HCT116 (cell line): ENCODE results near the gene RPS6KA2. TPM values are rescaled to one million over a fixed set of nuclear protein-coding genes. Genes with fewer than 3 reads are reported as not detected.

Experiments used
- ATAC-seq: fragments of 200-7000 bp; cut with Tn5 transposase; 2 replicates; pipeline ENCODE4 v1.9.1; 2020; ENCODE audit warnings: mild to moderate bottlenecking, moderate library complexity
- BruUV-seq: library from RNA; stranded (reverse); fragments of 400-500 nt; replicated peaks from 2 replicates; lab custom pipeline; 2021; lab: Mats Ljungman, UMichigan
- CTCF ChIA-PET: fragments of 300-600 bp; sonication (Branson Sonifier 250); formaldehyde crosslinking; loops from one replicate; lab custom pipeline; 2021; ENCODE audit warnings: antibody characterized with exemption; lab: Charles Lee
- POLR2A ChIA-PET: fragments of 300-600, 350-600 bp; sonication (Branson Sonifier 250); formaldehyde crosslinking; loops from one replicate; lab custom pipeline; 2021; ENCODE audit warnings: antibody characterized with exemption; lab: Charles Lee
- RAD21 ChIA-PET, 2 experiments: fragments of 300-600 bp; sonication (Branson Sonifier 250); formaldehyde crosslinking; loops; one replicate each; lab custom pipeline; 2023; ENCODE audit warnings: low total read pairs in 2 of 2; ENCODE audit not compliant: uncharacterized antibody in 2 of 2, unreplicated experiment in 2 of 2, low non-redundant PET in 1 of 2; lab: Charles Lee
- DNase-seq: peaks from one replicate; pipeline ENCODE4 v3.0.0-alpha.2; 2010; ENCODE audit warnings: low read depth, low spot score
- H2AFZ ChIP-seq: fragments of 200-600 bp; shearing (Covaris generic), sonication (generic); 2 replicates; pipeline ENCODE4 v1.6.1; 2017; ENCODE audit warnings: low read depth, mixed run types, mixed read lengths, antibody characterized with exemption, low read length; ENCODE audit not compliant: poor library complexity, severe bottlenecking
- H3K27ac ChIP-seq: 2 replicates; pipeline ENCODE4 v1.5.1; 2012; ENCODE audit warnings: low read depth, low read length
- H3K27me3 ChIP-seq: fragments of 200-600 bp; sonication (generic); 2 replicates; pipeline ENCODE4 v1.6.1; 2016; ENCODE audit warnings: mixed run types, low read length, mixed read lengths; ENCODE audit not compliant: insufficient read depth
- H3K36me3 ChIP-seq, 2 experiments: fragments of 200-500 bp in 1 of 2; fragments of 200-600 bp in 1 of 2; sonication (Bioruptor generic) in 1 of 2; sonication (generic) in 1 of 2; 2 replicates each; pipeline versions ENCODE4 v1.5.1 to v1.6.1; 2014 to 2016; ENCODE audit warnings: low read length in 2 of 2, inconsistent platforms in 1 of 2, mixed read lengths in 1 of 2, mixed run types in 1 of 2; ENCODE audit not compliant: insufficient read depth in 2 of 2, control insufficient read depth in 1 of 2
- H3K4me1 ChIP-seq, 2 experiments: fragments of 200-600 bp in 1 of 2; sonication (generic) in 1 of 2; 2 replicates each; pipeline versions ENCODE4 v1.5.1 to v1.6.1; 2012 to 2017; ENCODE audit warnings: low read length in 2 of 2, inconsistent platforms in 1 of 2, mild to moderate bottlenecking in 1 of 2, mixed read lengths in 1 of 2, mixed run types in 1 of 2, moderate library complexity in 1 of 2; ENCODE audit not compliant: insufficient read depth in 2 of 2, control insufficient read depth in 1 of 2
- H3K4me2 ChIP-seq: fragments of 200-600 bp; sonication (generic); 2 replicates; pipeline ENCODE4 v1.6.1; 2017; ENCODE audit warnings: mixed run types, low read length, mixed read lengths
- H3K4me3 ChIP-seq, 2 experiments: fragments of 200-600 bp in 1 of 2; sonication (generic) in 1 of 2; replicated peaks in 1 of 2; 2 replicates each; pipeline ENCODE4 v1.5.1; 2011 to 2016; ENCODE audit warnings: low read length in 2 of 2, control low read depth in 1 of 2, low read depth in 1 of 2, mild to moderate bottlenecking in 1 of 2, mixed read lengths in 1 of 2, mixed run types in 1 of 2
- H3K79me2 ChIP-seq: fragments of 200-600 bp; sonication (generic); 2 replicates; pipeline ENCODE4 v1.6.1; 2017; ENCODE audit warnings: mild to moderate bottlenecking, mixed run types, low read length, moderate library complexity, mixed read lengths; ENCODE audit not compliant: insufficient read depth
- H3K9ac ChIP-seq: fragments of 200-600 bp; sonication (generic); 2 replicates; pipeline ENCODE4 v1.6.1; 2016; ENCODE audit warnings: low read length, mixed read lengths
- H3K9me2 ChIP-seq: fragments of 200-600 bp; sonication (generic), shearing (Covaris generic); 2 replicates; pipeline ENCODE4 v1.6.1; 2017; ENCODE audit warnings: mixed run types, mild to moderate bottlenecking, moderate library complexity; ENCODE audit not compliant: insufficient read depth
- H3K9me3 ChIP-seq, 2 experiments: fragments of 200-500 bp in 1 of 2; fragments of 200-600 bp in 1 of 2; sonication (Bioruptor generic) in 1 of 2; sonication (generic) in 1 of 2; 2 replicates each; pipeline ENCODE4 v1.6.1; 2014 to 2017; ENCODE audit warnings: low read length in 2 of 2, mixed read lengths in 2 of 2, inconsistent platforms in 1 of 2, low read depth in 1 of 2, mild to moderate bottlenecking in 1 of 2, mixed run types in 1 of 2, moderate library complexity in 1 of 2; ENCODE audit not compliant: control insufficient read depth in 1 of 2, insufficient read depth in 1 of 2
- H4K20me1 ChIP-seq: fragments of 200-600 bp; sonication (generic), shearing (Covaris generic); 2 replicates; pipeline ENCODE4 v1.6.1; 2017; ENCODE audit warnings: mixed run types, mild to moderate bottlenecking, moderate library complexity; ENCODE audit not compliant: insufficient read depth
- CTCF ChIP-seq, 3 experiments: fragments of 200-600 bp in 1 of 3; sonication (generic) in 1 of 3; IDR thresholded peaks in 2 of 3; conservative IDR thresholded peaks in 1 of 3; 2 replicates each; pipeline ENCODE4 v1.5.1; 2012 to 2017; ENCODE audit warnings: low read depth in 2 of 3, low read length in 2 of 3, antibody characterized with exemption in 1 of 3, borderline replicate concordance in 1 of 3, control low read depth in 1 of 3, mild to moderate bottlenecking in 1 of 3, mixed read lengths in 1 of 3, mixed run types in 1 of 3, moderate library complexity in 1 of 3; ENCODE audit not compliant: insufficient read depth in 1 of 3
- EGR1 ChIP-seq: IDR thresholded peaks from 2 replicates; pipeline ENCODE4 v1.6.1; 2012; ENCODE audit warnings: low read depth
- ELF1 ChIP-seq: IDR thresholded peaks from 2 replicates; pipeline ENCODE4 v1.6.1; 2012; ENCODE audit warnings: low read depth, borderline replicate concordance
- EZH2phosphoT487 ChIP-seq: fragments of 200-600 bp; IDR thresholded peaks from 2 replicates; pipeline ENCODE4 v1.6.1; 2018; ENCODE audit warnings: antibody characterized with exemption, borderline replicate concordance
- FOSL1 ChIP-seq: IDR thresholded peaks from 2 replicates; pipeline ENCODE4 v1.6.1; 2012; ENCODE audit warnings: low read depth
- POLR2A ChIP-seq: IDR thresholded peaks from 2 replicates; pipeline ENCODE4 v1.7.0; 2011; ENCODE audit warnings: borderline replicate concordance; ENCODE audit not compliant: insufficient read depth, insufficient read length; ENCODE audit errors: extremely low read depth
- POLR2AphosphoS5 ChIP-seq: IDR thresholded peaks from 2 replicates; pipeline ENCODE4 v1.6.1; 2011; ENCODE audit warnings: mild to moderate bottlenecking, low read depth, low read length, moderate library complexity
- RAD21 ChIP-seq: IDR thresholded peaks from 2 replicates; pipeline ENCODE4 v1.6.1; 2012; ENCODE audit warnings: low read depth, mild to moderate bottlenecking
- SP1 ChIP-seq: IDR thresholded peaks from 2 replicates; pipeline ENCODE4 v1.6.1; 2012; ENCODE audit warnings: low read depth
- SRF ChIP-seq: IDR thresholded peaks from 2 replicates; pipeline ENCODE4 v1.6.1; 2012; ENCODE audit warnings: low read depth
- YY1 ChIP-seq: IDR thresholded peaks from 2 replicates; pipeline ENCODE4 v1.6.1; 2011; ENCODE audit warnings: low read length, low read depth, moderate library complexity, mild to moderate bottlenecking; ENCODE audit not compliant: insufficient replicate concordance; ENCODE audit errors: extremely low read depth
- ZFX ChIP-seq: fragments of 450-650 bp; IDR thresholded peaks from 2 replicates; pipeline ENCODE4 v1.6.1; 2017
- intact Hi-C: fragments of 100-400 bp; cut with micrococcal nuclease; formaldehyde crosslinking; loops from 2 replicates; pipeline ENCODE4 v1.10.0; 2022
- total RNA-seq: library from RNA; stranded (reverse); gene quantifications from one replicate; pipeline ENCODE4 v1.2.1, GENCODE V29; 2021; ENCODE audit not compliant: unreplicated experiment

The RPS6KA2 gene
- total RNA-seq, 1 experiment from 2014 or later, result 8.5 TPM

- CTCF ChIA-PET, result no interaction called here
- H3K4me3 ChIP-seq, result no peak overlapping the region
- no peaks in the 10 kb centered on the region for H3K9me3 ChIP-seq
- no peak for TF ChIP-seq POLR2AphosphoS5
- no peak for TF ChIP-seq EZH2phosphoT487
- TF ChIP-seq POLR2A, result no peak
- TF ChIP-seq, all 23 proteins: peak for 0
- Histone ChIP-seq H3K9ac (no peak overlapping the region), H3K36me3 (no peaks in the 10 kb centered on the region), H3K4me1 (no peaks in the 10 kb centered on the region), H3K9me2 (no peaks in the 10 kb centered on the region), H3K27me3 (no peaks in the 10 kb centered on the region), H3K79me2 (no peaks in the 10 kb centered on the region), H3K4me2 (no peak overlapping the region), H4K20me1 (no peaks in the 10 kb centered on the region), H3K27ac (no peak overlapping the region), H2AFZ (no peak overlapping the region)
- DNase-seq, result no peak
- intact Hi-C loops, result no loop called here
- RAD21 ChIA-PET, result no interaction called here
- no peak for ATAC-seq
- POLR2A ChIA-PET, result no interaction called here
- BruUV-seq, result no TSS peak
Observed at GRCh38 chr6:166597711-166598440, 29.2 kb downstream of the RPS6KA2 start.

GRCh38 chr6:166596776-166597507 is 30.1 kb downstream of the RPS6KA2 start:
- ChIA-PET CTCF (no interaction called here), POLR2A (no interaction called here), RAD21 (no interaction called here)
- Histone ChIP-seq H3K79me2 (no peaks in the 10 kb centered on the region), H3K9me2 (no peaks in the 10 kb centered on the region), H3K27ac (no peak overlapping the region), H3K4me2 (no peak overlapping the region), H3K9me3 (no peaks in the 10 kb centered on the region), H4K20me1 (no peaks in the 10 kb centered on the region), H2AFZ (no peak overlapping the region), H3K9ac (no peak overlapping the region), H3K4me3 (no peak overlapping the region), H3K27me3 (no peaks in the 10 kb centered on the region), H3K36me3 (no peaks in the 10 kb centered on the region), H3K4me1 (no peaks in the 10 kb centered on the region)
- DNase-seq (no peak), ATAC-seq (no peak)
- TF ChIP-seq SRF, result no peak
- no peak for TF ChIP-seq EZH2phosphoT487
- no peak for TF ChIP-seq EGR1
- no peak for TF ChIP-seq POLR2AphosphoS5
- TF ChIP-seq ELF1, result no peak
- no peak for TF ChIP-seq CTCF (IDR thresholded peaks at IDR 0.05 in 2 of 3, conservative IDR thresholded peaks at IDR 0.05 in 1 of 3; ENCODE audit: borderline replicate concordance in 1 of 3, insufficient read depth in 1 of 3, low read depth in 2 of 3, low read length in 2 of 3)
- no peak for TF ChIP-seq ZFX
- no peak for TF ChIP-seq FOSL1
- TF ChIP-seq RAD21, result no peak
- TF ChIP-seq YY1, result no peak
- no peak for TF ChIP-seq SP1
- intact Hi-C loops, result no loop called here
- BruUV-seq, result no TSS peak
